Measurements from ENCODE around the gene AGPAT2. TPM values are rescaled to one million over a fixed set of nuclear protein-coding genes. Genes with fewer than 3 reads are reported as not detected.

The AGPAT2 gene
- total RNA-seq, 1 donor from 2014 or later, result 16.6 TPM

- no peak for TF ChIP-seq CTCF (IDR thresholded peaks at IDR 0.05)
Observed at GRCh38 chr9:136674786-136675349, 12.4 kb downstream of the AGPAT2 start.

GRCh38 chr9:136673975-136674785 is 13.1 kb downstream of the AGPAT2 start:
- TF ChIP-seq CTCF (IDR thresholded peaks at IDR 0.05), result no peak
- no peak for ATAC-seq (ENCODE audit: low read depth)
- POLR2A ChIA-PET, result no interaction called here
- no peak overlapping the region for H3K4me3 Mint-ChIP-seq
- H3K27me3 Mint-ChIP-seq, result no peaks in the 10 kb centered on the region
- H3K4me1 Mint-ChIP-seq, result no peaks in the 10 kb centered on the region
- H3K36me3 Mint-ChIP-seq (ENCODE audit: low read depth), result peaks cover 16% of the 10 kb centered on the region
- no peaks in the 10 kb centered on the region for H3K9me3 Mint-ChIP-seq
- H3K27ac Mint-ChIP-seq, result no peak overlapping the region
- intact Hi-C loops (cut with micrococcal nuclease), result no loop called here
- no peak for DNase-seq
- CTCF ChIA-PET, result no interaction called here

More at GRCh38 chr9:136674786-136675349, 12.4 kb downstream of the AGPAT2 start:
- ChIA-PET CTCF (no interaction called here), POLR2A (no interaction called here)
- intact Hi-C loops (cut with micrococcal nuclease), result no loop called here
- ATAC-seq (ENCODE audit: low read depth) (no peak), DNase-seq (no peak)
- Mint-ChIP-seq H3K36me3 (ENCODE audit: low read depth) (peaks cover 16% of the 10 kb centered on the region), H3K4me3 (no peak overlapping the region), H3K9me3 (no peaks in the 10 kb centered on the region), H3K4me1 (peaks cover 2% of the 10 kb centered on the region), H3K27me3 (no peaks in the 10 kb centered on the region), H3K27ac (no peak overlapping the region)

GRCh38 chr9:136673088-136673974 is 13.9 kb downstream of the AGPAT2 start:
- CTCF ChIA-PET, result interaction anchor here (0.6 to 2.1 kb wide), 2 partner anchors 42 to 56 kb away, joined by 4 to 7 read pairs; no protein-coding TSS in a partner anchor

GRCh38 chr9:136672431-136673087 is 14.7 kb downstream of the AGPAT2 start:
- ChIA-PET CTCF (interaction anchor here (0.6 to 2.1 kb wide), 2 partner anchors 41 to 57 kb away, joined by 4 to 7 read pairs; no protein-coding TSS in a partner anchor), POLR2A (interaction anchor here (1.0 kb wide), 1 partner anchor 55 kb away, joined by 5 read pairs; no protein-coding TSS in a partner anchor)
- Mint-ChIP-seq H3K27me3 (peaks cover 3% of the 10 kb centered on the region), H3K4me1 (no peaks in the 10 kb centered on the region), H3K27ac (no peak overlapping the region), H3K4me3 (no peak overlapping the region), H3K9me3 (no peaks in the 10 kb centered on the region), H3K36me3 (ENCODE audit: low read depth) (peaks cover 16% of the 10 kb centered on the region)
- TF ChIP-seq CTCF (IDR thresholded peaks at IDR 0.05), result no peak
- ATAC-seq (ENCODE audit: low read depth), result no peak
- intact Hi-C loops (cut with micrococcal nuclease), result no loop called here
- no peak for DNase-seq

More at GRCh38 chr9:136673088-136673974, 13.9 kb downstream of the AGPAT2 start:
- TF ChIP-seq CTCF (IDR thresholded peaks at IDR 0.05), result no peak
- DNase-seq (no peak), ATAC-seq (ENCODE audit: low read depth) (no peak)
- peaks cover 16% of the 10 kb centered on the region for H3K36me3 Mint-ChIP-seq (ENCODE audit: low read depth)
- POLR2A ChIA-PET, result interaction anchor here (1.0 kb wide), 1 partner anchor 55 kb away, joined by 5 read pairs; no protein-coding TSS in a partner anchor
- H3K9me3 Mint-ChIP-seq, result no peaks in the 10 kb centered on the region
- no peak overlapping the region for H3K4me3 Mint-ChIP-seq
- H3K27ac Mint-ChIP-seq, result no peak overlapping the region
- intact Hi-C loops (cut with micrococcal nuclease), result no loop called here
- peaks cover 3% of the 10 kb centered on the region for H3K27me3 Mint-ChIP-seq
- H3K4me1 Mint-ChIP-seq, result no peaks in the 10 kb centered on the region

Measured in activated B cell treated with CpG ODN at 0.5 μM for 24 hours (primary cell).